HG02588 (cell line): ENCODE measurements around the gene DIRAS3.
"Not testable (repeated sequence)": the region's sequence is repeated elsewhere in the genome, so short reads cannot be mapped to it uniquely, and the experiment has no call there.

Experiments
- ATAC-seq: cut with Tn5 transposase; IDR thresholded peaks from one replicate; pipeline ENCODE4 v1.9.1; 2021; ENCODE audit warnings: mild to moderate bottlenecking, moderate library complexity; ENCODE audit not compliant: unreplicated experiment

DIRAS3 gene

GRCh38 chr1:68049941-68050878, at the start of gene DIRAS3:
Gene DIRAS3, minus strand, starts transcription at chr1:68050627. Its CDS starts 3,330 bp downstream, at chr1:68047297.
- ATAC-seq, result no peak

- ATAC-seq, result no peak
These were observed 43.3 kb upstream of the DIRAS3 start for GRCh38 chr1:68093737-68094136.

DNA sequence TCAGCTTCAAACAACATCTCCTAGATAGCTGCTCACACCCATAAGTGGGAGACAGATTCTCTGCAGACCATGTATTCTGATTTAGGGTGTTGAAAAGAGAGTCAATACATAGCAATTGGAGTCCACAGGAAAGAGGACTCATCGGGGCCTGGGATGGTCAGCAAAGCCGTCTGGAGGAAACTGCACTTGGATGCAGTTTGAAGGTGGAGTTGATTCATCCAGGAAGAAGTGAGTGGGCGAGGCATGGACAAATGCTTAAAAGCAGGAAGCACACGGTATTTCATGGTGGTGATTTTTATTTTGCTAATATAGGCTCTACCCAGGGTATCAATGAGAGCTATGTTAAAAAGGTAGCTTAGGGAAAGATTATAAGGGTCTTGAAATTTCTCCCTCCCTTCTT, 36.8 kb upstream of the DIRAS3 start:
- no peak for ATAC-seq

DNA sequence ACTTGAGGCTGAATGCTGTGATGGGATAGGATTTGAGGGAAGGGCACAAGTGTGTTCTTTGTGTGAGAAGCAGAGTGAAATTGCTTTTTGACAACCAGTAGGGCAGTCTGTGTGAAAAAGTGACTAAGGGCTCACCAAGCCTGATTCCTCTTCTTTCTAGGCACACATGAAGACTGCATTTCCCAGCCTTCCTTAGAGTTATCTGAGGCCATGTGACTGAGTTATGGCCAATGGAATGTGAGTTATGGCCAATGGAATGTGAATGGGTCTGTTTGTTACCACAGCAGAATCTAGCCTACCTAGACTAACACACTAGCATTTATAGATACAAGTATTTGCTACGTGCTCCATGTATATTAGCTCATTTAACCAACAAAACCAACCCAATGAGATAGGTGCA, 35.3 kb upstream of the DIRAS3 start:
- no peak for ATAC-seq

DNA sequence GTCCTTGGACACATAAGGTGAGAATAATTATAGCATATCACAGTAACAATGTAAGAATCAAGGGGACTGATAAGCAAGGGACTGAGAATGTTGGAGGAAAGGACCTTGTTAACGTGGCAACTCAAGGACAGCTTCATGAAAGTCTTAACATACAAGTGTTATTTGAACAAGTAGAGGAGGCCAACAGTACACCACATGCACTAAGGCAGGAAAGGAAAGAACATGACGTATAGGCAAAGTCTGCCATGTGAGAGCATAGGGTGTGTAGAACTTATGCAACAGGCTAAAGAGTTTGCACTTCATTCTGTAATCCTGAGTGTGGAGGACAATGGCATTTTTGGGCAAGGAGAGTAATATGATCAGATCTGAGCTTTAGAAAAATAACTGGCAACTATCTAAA, 33.3 kb upstream of the DIRAS3 start:
- ATAC-seq, result no peak

GRCh38 chr1:68081775-68082283, 31.4 kb upstream of the DIRAS3 start:
- ATAC-seq, result no peak

GRCh38 chr1:68078647-68079046, 28.2 kb upstream of the DIRAS3 start:
- no peak for ATAC-seq

DNA sequence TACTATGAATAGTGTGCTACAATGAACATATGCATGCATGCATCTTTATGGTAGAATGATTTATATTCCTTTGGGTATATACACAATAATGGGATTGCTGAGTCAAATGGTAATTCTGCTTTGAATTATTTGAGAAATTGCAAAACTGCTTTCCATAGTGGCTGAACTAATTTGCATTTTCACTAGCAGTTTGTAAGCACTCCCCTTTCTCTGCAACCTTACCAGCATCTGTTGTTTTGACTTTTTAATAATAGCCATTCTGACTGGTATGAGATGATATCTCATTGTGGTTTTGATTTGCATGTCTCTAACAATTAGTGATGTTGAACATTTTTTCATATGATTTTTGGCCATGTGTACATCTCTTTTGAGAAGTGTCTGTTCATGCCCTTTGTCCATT, 24.0 kb upstream of the DIRAS3 start:
- no peak for ATAC-seq

- no peak for ATAC-seq
These were observed 15.3 kb upstream of the DIRAS3 start for GRCh38 chr1:68065766-68066165.

DNA sequence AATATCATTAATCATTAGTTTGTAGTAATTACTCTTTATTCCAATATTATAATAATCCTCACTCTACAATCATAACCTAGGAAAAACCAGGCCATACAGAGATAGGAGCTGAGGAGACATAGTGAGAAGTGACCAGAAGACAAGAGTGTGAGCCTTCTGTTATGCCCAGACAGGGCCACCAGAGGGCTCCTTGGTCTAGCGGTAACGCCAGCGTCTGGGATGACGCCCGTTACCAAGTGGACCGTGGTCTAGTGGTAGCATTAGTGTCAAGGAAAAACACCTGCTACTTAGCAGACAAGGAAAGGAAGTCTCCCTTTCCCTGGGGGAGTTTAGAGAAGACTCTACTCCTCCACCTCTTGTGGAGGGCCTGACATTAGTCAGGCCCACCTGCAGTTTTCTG, 7.6 kb upstream of the DIRAS3 start:
- ATAC-seq, result not testable (repeated sequence)

DNA sequence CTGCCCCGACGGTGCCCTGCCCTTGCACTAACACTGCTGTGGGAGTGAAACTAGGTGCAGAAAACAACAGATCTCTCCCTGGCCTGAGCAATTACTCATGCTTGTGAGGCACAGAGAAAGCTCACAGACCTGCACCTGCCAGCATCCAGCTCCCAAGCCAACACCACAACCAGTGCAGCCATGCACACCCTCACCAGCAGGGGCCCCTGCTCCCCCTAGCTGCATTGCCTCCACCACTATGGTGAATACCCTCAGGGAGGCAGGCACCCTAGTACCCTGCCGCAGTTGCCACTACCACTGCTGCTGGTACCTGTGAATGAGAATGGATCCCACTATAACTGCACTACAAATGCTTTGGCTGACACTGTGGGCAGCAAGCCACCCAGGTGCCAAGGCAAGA, 7.1 kb upstream of the DIRAS3 start:
- no peak for ATAC-seq

- no peak for ATAC-seq
These were observed 6.6 kb upstream of the DIRAS3 start for GRCh38 chr1:68057050-68057449.

- no peak for ATAC-seq
These were observed 1.0 kb upstream of the DIRAS3 start for GRCh38 chr1:68051475-68051874.

DNA sequence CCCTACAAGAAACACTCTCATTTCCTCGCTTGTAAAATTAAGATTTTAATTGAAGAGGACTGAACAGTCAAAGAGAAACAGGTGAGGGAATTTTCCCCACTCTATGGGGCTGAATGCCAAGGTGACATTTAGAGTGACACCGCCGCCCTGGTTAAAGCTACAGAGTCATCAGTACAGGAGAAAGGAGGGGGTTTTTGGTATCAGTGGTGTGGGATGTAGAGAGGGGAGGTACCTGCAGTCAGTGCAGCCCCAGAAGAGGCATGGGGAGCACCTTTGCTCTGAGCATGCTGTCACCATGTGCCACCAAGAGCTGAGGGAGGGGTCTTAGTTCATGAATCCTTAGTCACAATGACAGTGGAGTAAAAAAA, 2.8 kb downstream of the DIRAS3 start:
- ATAC-seq, result no peak

GRCh38 chr1:68046885-68047658, 3.4 kb downstream of the DIRAS3 start:
- ATAC-seq, result no peak

- ATAC-seq, result no peak
These were observed 4.0 kb downstream of the DIRAS3 start for GRCh38 chr1:68046423-68046822.

GRCh38 chr1:68045511-68046180, 4.8 kb downstream of the DIRAS3 start:
- ATAC-seq, result no peak

DNA sequence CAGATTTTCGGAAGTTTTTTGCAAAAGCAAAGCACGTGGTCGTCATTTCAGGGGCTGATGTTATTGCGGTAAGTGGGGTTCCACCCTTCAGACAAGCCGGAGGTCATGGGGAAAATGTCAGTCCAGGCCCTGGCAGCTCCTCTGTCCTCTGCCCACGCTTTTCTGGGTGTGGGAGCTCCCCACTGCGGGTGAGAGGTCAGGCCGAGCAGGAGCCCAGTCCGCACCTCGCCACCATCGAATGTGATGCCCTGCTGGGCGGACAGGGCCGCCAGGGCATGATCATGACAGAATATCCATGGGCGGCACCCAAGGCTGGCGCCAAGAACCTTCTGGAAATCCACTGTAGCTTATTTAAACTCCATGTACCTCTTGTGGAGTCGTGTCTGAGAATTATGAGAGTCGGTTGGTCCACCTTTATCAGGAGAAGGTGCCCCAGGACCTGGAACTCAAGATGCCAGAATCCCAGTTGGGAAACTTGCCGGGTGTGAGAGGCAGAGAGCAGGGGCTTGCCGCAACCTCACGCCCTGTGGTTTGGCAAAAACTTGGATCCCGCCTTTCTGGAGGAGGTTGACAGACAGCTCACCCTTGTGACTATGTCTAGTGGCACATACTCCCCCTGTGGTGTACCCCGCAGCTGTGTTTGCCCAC, 6.9 kb downstream of the DIRAS3 start:
- no peak for ATAC-seq

DNA sequence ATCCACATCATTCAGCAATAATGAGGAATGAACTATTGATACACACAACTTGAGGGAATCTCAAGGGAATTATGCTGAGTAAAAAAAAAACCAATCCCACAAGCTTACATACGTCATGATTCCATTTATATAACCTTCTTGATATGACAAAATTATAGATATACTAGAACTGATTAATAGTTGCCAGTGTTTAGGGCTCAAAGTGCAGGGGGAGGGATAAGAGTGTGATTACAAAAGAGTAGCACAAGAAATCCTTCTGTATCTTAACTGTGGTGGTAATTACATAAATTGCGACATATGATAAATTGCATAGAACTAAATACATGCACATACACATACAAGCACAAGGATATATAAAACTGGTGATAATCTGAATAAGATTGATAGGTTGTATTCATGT, 13.5 kb downstream of the DIRAS3 start:
- no peak for ATAC-seq

GRCh38 chr1:68029444-68029843, 21.0 kb downstream of the DIRAS3 start:
- no peak for ATAC-seq

- ATAC-seq, result no peak
These were observed 21.9 kb downstream of the DIRAS3 start for GRCh38 chr1:68028566-68028965.
